ENCODE measurements around the gene ACP1. TPM values are rescaled to one million over a fixed set of nuclear protein-coding genes. Genes with fewer than 3 reads are reported as not detected.

ACP1 gene
- total RNA-seq, 3 donors from 2014 or later: 84.0 to 109 (median 84.2) TPM

DNA sequence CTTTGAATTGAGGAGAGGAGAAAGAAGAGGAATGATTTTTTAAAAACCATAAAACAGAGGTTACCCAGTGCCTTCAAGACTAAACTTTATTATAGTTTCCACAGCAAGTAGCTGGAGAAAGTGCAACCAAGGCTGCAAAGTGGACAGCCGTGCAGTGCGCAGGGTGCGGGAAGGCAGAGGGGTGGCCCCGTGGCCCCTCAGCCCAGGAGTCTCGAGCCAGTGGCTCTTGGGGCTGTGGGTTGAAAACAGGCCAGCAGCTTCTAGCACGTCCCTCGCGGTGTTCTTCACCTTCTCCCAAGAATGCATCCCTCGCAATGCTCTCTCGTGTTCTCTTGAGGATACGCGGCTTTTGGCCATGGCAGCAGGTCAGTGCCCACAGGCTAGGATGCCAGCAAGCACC lies 51.6 kb downstream of the ACP1 start:
- TF ChIP-seq POLR2A (IDR thresholded peaks at IDR 0.05): no peak
- TF ChIP-seq, protein P1, sequence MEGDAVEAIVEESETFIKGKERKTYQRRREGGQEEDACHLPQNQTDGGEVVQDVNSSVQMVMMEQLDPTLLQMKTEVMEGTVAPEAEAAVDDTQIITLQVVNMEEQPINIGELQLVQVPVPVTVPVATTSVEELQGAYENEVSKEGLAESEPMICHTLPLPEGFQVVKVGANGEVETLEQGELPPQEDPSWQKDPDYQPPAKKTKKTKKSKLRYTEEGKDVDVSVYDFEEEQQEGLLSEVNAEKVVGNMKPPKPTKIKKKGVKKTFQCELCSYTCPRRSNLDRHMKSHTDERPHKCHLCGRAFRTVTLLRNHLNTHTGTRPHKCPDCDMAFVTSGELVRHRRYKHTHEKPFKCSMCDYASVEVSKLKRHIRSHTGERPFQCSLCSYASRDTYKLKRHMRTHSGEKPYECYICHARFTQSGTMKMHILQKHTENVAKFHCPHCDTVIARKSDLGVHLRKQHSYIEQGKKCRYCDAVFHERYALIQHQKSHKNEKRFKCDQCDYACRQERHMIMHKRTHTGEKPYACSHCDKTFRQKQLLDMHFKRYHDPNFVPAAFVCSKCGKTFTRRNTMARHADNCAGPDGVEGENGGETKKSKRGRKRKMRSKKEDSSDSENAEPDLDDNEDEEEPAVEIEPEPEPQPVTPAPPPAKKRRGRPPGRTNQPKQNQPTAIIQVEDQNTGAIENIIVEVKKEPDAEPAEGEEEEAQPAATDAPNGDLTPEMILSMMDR (IDR thresholded peaks at IDR 0.05): no peak
- no peak for TF ChIP-seq POLR2AphosphoS5 (IDR thresholded peaks at IDR 0.05)
- Histone ChIP-seq H3K27me3 (no peaks in the 10 kb centered on the region), H3K27ac (no peak overlapping the region), H3K36me3 (no peaks in the 10 kb centered on the region), H3K9me3 (no peaks in the 10 kb centered on the region), H3K4me1 (no peaks in the 10 kb centered on the region), H3K4me3 (no peak overlapping the region)
- intact Hi-C loops (cut with DNase I; ENCODE audit: low total_unique reads): no loop called here
- DNase-seq (ENCODE audit: low spot score in 2 of 2): no peak

- no peaks in the 10 kb centered on the region for H3K4me1 ChIP-seq
- no peaks in the 10 kb centered on the region for H3K27me3 ChIP-seq
- peak overlapping the region in 1 of 3 donors; percentile 1 for H3K4me3 ChIP-seq
- peak overlapping the region in 1 of 2 donors; percentile 9 for H3K27ac ChIP-seq
- H3K36me3 ChIP-seq: no peaks in the 10 kb centered on the region
- intact Hi-C loops (cut with DNase I; ENCODE audit: low total_unique reads): no loop called here
- no peak for DNase-seq (ENCODE audit: low spot score in 2 of 2)
- TF ChIP-seq POLR2A (IDR thresholded peaks at IDR 0.05) (no peak), POLR2AphosphoS5 (IDR thresholded peaks at IDR 0.05) (no peak)
- TF ChIP-seq, protein P1 (IDR thresholded peaks at IDR 0.05): no peak
- no peaks in the 10 kb centered on the region for H3K9me3 ChIP-seq
These were observed 53.0 kb downstream of the ACP1 start for GRCh38 chr2:317501-318424.

DNA sequence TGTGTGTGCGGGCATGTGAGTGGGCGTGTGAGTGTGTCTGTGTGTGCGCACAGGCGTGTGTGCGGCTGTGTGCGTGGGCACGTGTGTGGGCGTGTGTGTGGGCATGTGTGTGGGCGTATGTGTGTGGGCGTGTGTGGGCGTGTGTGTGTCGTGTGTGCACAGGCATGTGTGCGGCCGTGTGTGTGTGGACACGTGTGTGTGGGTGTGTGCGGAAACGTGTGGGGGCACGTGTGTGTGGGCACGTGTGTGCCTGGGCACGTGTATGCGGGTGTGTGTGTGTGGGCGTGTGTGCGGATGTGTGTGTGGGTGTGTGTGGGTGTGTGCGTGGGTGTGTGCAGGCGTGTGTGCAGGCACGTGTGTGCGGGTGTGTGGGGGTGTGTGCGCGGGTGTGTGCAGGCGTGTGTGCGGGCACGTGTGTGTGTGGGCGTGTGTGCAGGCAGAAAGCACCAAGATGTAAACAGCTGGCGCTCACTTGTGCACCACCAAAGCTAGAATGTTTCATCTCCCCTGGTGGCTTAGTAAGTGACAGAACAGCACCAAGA lies 54.4 kb downstream of the ACP1 start:
- Histone ChIP-seq H3K36me3 (no peaks in the 10 kb centered on the region), H3K9me3 (no peaks in the 10 kb centered on the region), H3K4me1 (no peaks in the 10 kb centered on the region), H3K4me3 (no peak overlapping the region), H3K27ac (no peak overlapping the region), H3K27me3 (no peaks in the 10 kb centered on the region)
- DNase-seq (ENCODE audit: low spot score in 2 of 2): no peak
- TF ChIP-seq POLR2AphosphoS5 (IDR thresholded peaks at IDR 0.05): no peak
- no peak for TF ChIP-seq POLR2A (IDR thresholded peaks at IDR 0.05)
- TF ChIP-seq, protein P1 (IDR thresholded peaks at IDR 0.05): no peak
- intact Hi-C loops (cut with DNase I; ENCODE audit: low total_unique reads): no loop called here

DNA sequence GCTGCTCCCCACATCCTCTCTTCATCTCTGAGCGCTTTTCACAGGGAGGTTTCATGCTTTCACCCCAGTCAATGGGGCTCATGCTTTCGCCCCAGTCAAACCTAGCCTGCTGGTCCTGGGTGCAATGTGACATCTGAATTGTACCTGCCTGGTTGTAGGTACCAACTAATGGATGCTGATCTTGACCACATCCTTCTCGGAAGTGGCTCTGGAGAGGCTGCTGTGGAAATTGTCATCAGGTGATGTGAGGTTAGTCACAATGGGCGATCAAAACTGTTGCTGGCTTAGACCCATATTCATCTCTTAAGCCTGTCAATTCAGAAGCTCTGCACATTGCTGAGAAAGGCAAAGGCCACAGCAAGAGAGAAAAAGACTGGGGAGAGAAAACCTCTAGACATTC lies 55.8 kb downstream of the ACP1 start:
- DNase-seq (ENCODE audit: low spot score in 2 of 2): no peak
- TF ChIP-seq POLR2A (IDR thresholded peaks at IDR 0.05) (no peak), POLR2AphosphoS5 (IDR thresholded peaks at IDR 0.05) (no peak)
- TF ChIP-seq, protein P1 (IDR thresholded peaks at IDR 0.05): no peak
- H3K36me3 ChIP-seq: no peaks in the 10 kb centered on the region

DNA sequence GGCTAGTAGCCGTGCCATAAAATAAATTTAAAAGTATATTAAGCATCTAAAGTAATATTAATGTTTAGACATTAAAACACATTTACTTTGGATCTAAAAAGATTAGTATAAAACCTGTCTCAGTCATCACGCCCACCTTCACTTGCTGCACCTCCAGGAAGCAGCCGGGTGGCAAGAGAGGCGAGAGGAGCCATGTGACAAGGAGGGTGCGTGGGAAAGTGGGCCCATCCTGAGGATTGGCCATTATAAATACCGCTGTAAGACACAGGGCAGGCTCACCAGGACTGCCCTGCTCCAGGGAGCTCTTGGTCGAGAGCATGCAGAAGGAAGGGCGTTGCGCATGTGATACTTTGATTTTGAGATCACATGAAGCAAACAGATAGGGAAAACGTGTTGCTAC lies 57.6 kb downstream of the ACP1 start:
- Histone ChIP-seq H3K4me3 (no peak overlapping the region), H3K36me3 (no peaks in the 10 kb centered on the region), H3K4me1 (no peaks in the 10 kb centered on the region), H3K27me3 (no peaks in the 10 kb centered on the region), H3K27ac (no peak overlapping the region), H3K9me3 (peaks cover 0 to 8% of the 10 kb centered on the region in 2 donors)
- intact Hi-C loops (cut with DNase I; ENCODE audit: low total_unique reads): no loop called here
- TF ChIP-seq, protein P1 (IDR thresholded peaks at IDR 0.05): no peak
- TF ChIP-seq POLR2AphosphoS5 (IDR thresholded peaks at IDR 0.05): no peak
- no peak for TF ChIP-seq POLR2A (IDR thresholded peaks at IDR 0.05)
- no peak for DNase-seq (ENCODE audit: low spot score in 2 of 2)

More for the DNA sequence above, 55.8 kb downstream of the ACP1 start:
- Histone ChIP-seq H3K4me1 (no peaks in the 10 kb centered on the region), H3K27ac (no peak overlapping the region), H3K27me3 (no peaks in the 10 kb centered on the region), H3K4me3 (no peak overlapping the region), H3K9me3 (no peaks in the 10 kb centered on the region)
- intact Hi-C loops (cut with DNase I; ENCODE audit: low total_unique reads): no loop called here

All from breast epithelium (tissue), 4 donors.